ENCODE results near the gene RBP2. TPM values are rescaled to one million over a fixed set of nuclear protein-coding genes. Genes with fewer than 3 reads are reported as not detected.

RBP2 gene
- total and polyA plus RNA-seq, 4 donors = 0.79 TPM; not detected in 3

- Histone ChIP-seq H3K27me3 (ENCODE audit: control insufficient read depth in 4 of 4, insufficient read depth in 4 of 4, low read length in 3 of 4) (no peaks in the 10 kb centered on the region), H3K9ac (ENCODE audit: low read depth in 1 of 2, low read length in 2 of 2) (no peak overlapping the region), H3K27ac (ENCODE audit: low read depth in 1 of 2, low read length in 2 of 2) (no peak overlapping the region), H3K9me3 (ENCODE audit: control insufficient read depth in 4 of 4, low read length in 3 of 4) (no peaks in the 10 kb centered on the region), H3K4me1 (ENCODE audit: control insufficient read depth in 4 of 4, insufficient read depth in 4 of 4, low read length in 3 of 4) (no peaks in the 10 kb centered on the region), H3K4me3 (ENCODE audit: low read depth in 1 of 3, low read length in 3 of 3) (no peak overlapping the region), H3K36me3 (ENCODE audit: control insufficient read depth in 4 of 4, insufficient read depth in 3 of 4, low read depth in 1 of 4, low read length in 3 of 4) (peaks cover 0 to 2% (median 0%) of the 10 kb centered on the region in 4 donors)
- TF ChIP-seq JUND (IDR thresholded peaks at IDR 0.05) (no peak), REST (IDR thresholded peaks at IDR 0.05) (no peak), EGR1 (IDR thresholded peaks at IDR 0.05; ENCODE audit: low read depth in 2 of 2) (no peak), SP1 (IDR thresholded peaks at IDR 0.05) (no peak), ATF3 (IDR thresholded peaks at IDR 0.05) (no peak), YY1 (IDR thresholded peaks at IDR 0.05) (no peak), RAD21 (IDR thresholded peaks at IDR 0.05) (no peak), GABPA (IDR thresholded peaks at IDR 0.05 in 1 of 2, conservative IDR thresholded peaks at IDR 0.05 in 1 of 2) (no peak), HNF4G (IDR thresholded peaks at IDR 0.05) (no peak), HNF4A (conservative IDR thresholded peaks at IDR 0.05) (no peak), RXRA (IDR thresholded peaks at IDR 0.05) (no peak), MAX (IDR thresholded peaks at IDR 0.05) (no peak), TAF1 (conservative IDR thresholded peaks at IDR 0.05) (no peak), FOXA1 (IDR thresholded peaks at IDR 0.05) (no peak), ZBTB33 (IDR thresholded peaks at IDR 0.05) (no peak), FOXA2 (IDR thresholded peaks at IDR 0.05) (no peak), CTCF (IDR thresholded peaks at IDR 0.05; ENCODE audit: low read depth, low read length, missing input control) (no peak), NR2F2 (IDR thresholded peaks at IDR 0.05) (no peak)
- no peak for DNase-seq (ENCODE audit: low spot score)
- 96% methylated on average over 5 of the region's 5 CpGs for WGBS
Measured at GRCh38 chr3:139523166-139523565, 46.9 kb upstream of the RBP2 start.
